ENCODE measurements around the gene EFR3B. TPM values are rescaled to one million over a fixed set of nuclear protein-coding genes. Genes with fewer than 3 reads are reported as not detected.

EFR3B gene
- total RNA-seq, 4 donors from 2014 or later = under 0.01 to 1.4 (median 0.32) TPM

GRCh38 chr2:25063876-25064660, 22.2 kb downstream of the EFR3B start:
- no peaks in the 10 kb centered on the region for H3K36me3 ChIP-seq
- H3K4me3 ChIP-seq = no peak overlapping the region
- intact Hi-C loops (cut with DNase I) = no loop called here
- 43 to 46% methylated on average over 13 of the region's 13 CpGs for WGBS, 2 donors
- peaks cover 0 to 13% (median 0%) of the 10 kb centered on the region in 3 donors for H3K4me1 ChIP-seq
- no peak overlapping the region for H3K27ac ChIP-seq
- no peaks in the 10 kb centered on the region for H3K27me3 ChIP-seq
- DNase-seq = no peak
- TF ChIP-seq CTCF (IDR thresholded peaks at IDR 0.05) (no peak), POLR2A (IDR thresholded peaks at IDR 0.05) (no peak)
- H3K9me3 ChIP-seq = peaks cover 0 to 7% (median 0%) of the 10 kb centered on the region in 3 donors

GRCh38 chr2:25065768-25066167, 23.9 kb downstream of the EFR3B start:
- Histone ChIP-seq H3K4me1 (peaks cover 0 to 13% (median 0%) of the 10 kb centered on the region in 3 donors), H3K27ac (no peak overlapping the region), H3K4me3 (no peak overlapping the region), H3K27me3 (no peaks in the 10 kb centered on the region), H3K36me3 (no peaks in the 10 kb centered on the region), H3K9me3 (peaks cover 0 to 7% (median 0%) of the 10 kb centered on the region in 3 donors)
- DNase-seq = no peak
- TF ChIP-seq POLR2A (IDR thresholded peaks at IDR 0.05) = no peak
- TF ChIP-seq CTCF (IDR thresholded peaks at IDR 0.05) = no peak
- 78 to 98% methylated on average over 4 of the region's 4 CpGs for WGBS, 2 donors
- intact Hi-C loops (cut with DNase I) = no loop called here

- TF ChIP-seq POLR2A (IDR thresholded peaks at IDR 0.05) (no peak), CTCF (IDR thresholded peaks at IDR 0.05) (no peak)
- Histone ChIP-seq H3K9me3 (peaks cover 0 to 7% (median 0%) of the 10 kb centered on the region in 3 donors), H3K4me1 (peaks cover 0 to 13% (median 0%) of the 10 kb centered on the region in 3 donors), H3K36me3 (no peaks in the 10 kb centered on the region), H3K4me3 (no peak overlapping the region), H3K27me3 (no peaks in the 10 kb centered on the region), H3K27ac (no peak overlapping the region)
- 93 to 95% methylated on average over 2 of the region's 2 CpGs for WGBS, 2 donors
- intact Hi-C loops (cut with DNase I) = no loop called here
- DNase-seq = no peak
Observed at GRCh38 chr2:25066455-25066854, 24.6 kb downstream of the EFR3B start.

- no peak for TF ChIP-seq POLR2A (IDR thresholded peaks at IDR 0.05)
- no peak for DNase-seq
Observed at GRCh38 chr2:25068217-25068616, 26.3 kb downstream of the EFR3B start.

GRCh38 chr2:25071966-25072365, 30.1 kb downstream of the EFR3B start:
- TF ChIP-seq CTCF (IDR thresholded peaks at IDR 0.05) (no peak), POLR2A (IDR thresholded peaks at IDR 0.05) (no peak)
- no peaks in the 10 kb centered on the region for H3K27me3 ChIP-seq
- H3K9me3 ChIP-seq = no peaks in the 10 kb centered on the region
- H3K36me3 ChIP-seq = no peaks in the 10 kb centered on the region
- no peak for DNase-seq
- H3K27ac ChIP-seq = no peak overlapping the region
- no peaks in the 10 kb centered on the region for H3K4me1 ChIP-seq
- intact Hi-C loops (cut with DNase I) = no loop called here
- 87 to 93% methylated on average over 8 of the region's 8 CpGs for WGBS, 2 donors
- H3K4me3 ChIP-seq = no peak overlapping the region

More at GRCh38 chr2:25068217-25068616, 26.3 kb downstream of the EFR3B start:
- H3K9me3 ChIP-seq = peaks cover 0 to 7% (median 0%) of the 10 kb centered on the region in 3 donors
- peaks cover 0 to 13% (median 0%) of the 10 kb centered on the region in 3 donors for H3K4me1 ChIP-seq
- H3K27me3 ChIP-seq = no peaks in the 10 kb centered on the region
- 72 to 74% methylated on average over 5 of the region's 5 CpGs for WGBS, 2 donors
- no peaks in the 10 kb centered on the region for H3K36me3 ChIP-seq
- intact Hi-C loops (cut with DNase I) = no loop called here
- H3K27ac ChIP-seq = no peak overlapping the region
- no peak overlapping the region for H3K4me3 ChIP-seq

Data from esophagus squamous epithelium (tissue), 5 donors.